ENCODE data around the gene TOR2A. TPM values are rescaled to one million over a fixed set of nuclear protein-coding genes. Genes with fewer than 3 reads are reported as not detected.

The TOR2A gene
- total and polyA plus RNA-seq, 10 donors: 16.8 to 36.5 (median 22.7) TPM

DNA sequence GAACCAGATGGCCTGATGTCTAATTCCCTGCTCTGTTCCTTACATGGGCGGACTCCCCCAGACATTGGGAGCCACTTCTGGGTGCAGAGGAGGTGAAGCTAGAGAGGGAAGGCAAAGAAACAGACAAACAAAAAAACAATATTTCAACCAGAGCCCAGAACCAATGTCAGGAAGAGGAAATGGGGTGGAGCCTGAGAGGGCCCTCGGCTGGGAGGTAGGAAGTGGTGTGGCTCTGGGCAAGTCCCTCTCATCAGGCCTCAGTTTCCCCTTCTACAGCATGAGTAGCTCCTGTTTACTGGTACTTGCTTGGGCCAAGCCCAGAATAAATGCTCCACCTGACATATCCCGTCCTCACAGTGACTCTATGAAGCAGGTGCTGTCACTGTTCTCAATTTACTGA is 32.3 kb upstream of the TOR2A start:
- intact Hi-C loops (cut with DNase I; ENCODE audit: low total_unique reads): no loop called here
- Histone ChIP-seq H3K4me1 (peaks cover 66 to 100% (median 96%) of the 10 kb centered on the region in 6 donors), H3K27me3 (replicated peaks in 1 of 7) (no peaks in the 10 kb centered on the region), H3K4me3 (peak overlapping the region in 6 of 8 donors; percentile 17 to 85 (median 62)), H3K36me3 (peaks cover 0 to 75% (median 21%) of the 10 kb centered on the region in 6 donors), H3K9me3 (no peaks in the 10 kb centered on the region), H3K27ac (peak overlapping the region; percentile 48 to 92 (median 87))
- 39 to 58% (median 42%) methylated on average over 3 of the region's 3 CpGs for WGBS, 5 donors
- DNase-seq: no peak
- peak in 1 of 3 donors; percentile 10 for TF ChIP-seq POLR2AphosphoS5 (IDR thresholded peaks at IDR 0.05)
- TF ChIP-seq POLR2A (IDR thresholded peaks at IDR 0.05): no peak

DNA sequence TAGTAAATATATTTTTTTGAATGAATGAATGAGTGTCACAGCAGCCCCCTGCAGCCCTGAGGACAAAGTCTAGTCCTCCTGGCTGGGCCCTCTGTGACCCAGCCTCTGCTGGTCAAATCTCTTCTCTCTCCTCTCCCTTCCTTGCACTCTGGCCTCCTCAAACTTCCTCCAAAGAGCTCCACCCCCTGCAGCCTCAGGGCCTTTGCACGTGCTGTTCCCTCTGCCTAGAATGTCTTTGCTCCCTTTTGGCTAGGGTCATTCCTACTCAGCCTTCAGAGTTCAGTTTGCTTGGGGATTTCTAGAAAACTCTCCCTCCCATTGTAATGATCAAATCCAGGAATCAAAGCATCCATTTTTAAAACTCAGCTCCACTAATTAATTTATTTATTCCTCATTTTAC is 30.3 kb upstream of the TOR2A start:
- H3K27me3 ChIP-seq (replicated peaks in 1 of 7): no peaks in the 10 kb centered on the region
- H3K4me3 ChIP-seq: no peak overlapping the region
- H3K4me1 ChIP-seq: peaks cover 63 to 100% (median 99%) of the 10 kb centered on the region in 6 donors
- H3K36me3 ChIP-seq: peaks cover 0 to 88% (median 32%) of the 10 kb centered on the region in 6 donors
- peak overlapping the region; percentile 48 to 92 (median 86) for H3K27ac ChIP-seq
- no peak for TF ChIP-seq POLR2AphosphoS5 (IDR thresholded peaks at IDR 0.05)
- TF ChIP-seq POLR2A (IDR thresholded peaks at IDR 0.05): no peak
- TF ChIP-seq CTCF (IDR thresholded peaks at IDR 0.05 in 8 of 11, conservative IDR thresholded peaks at IDR 0.05 in 3 of 11): no peak
- 53 to 89% (median 70%) methylated on average over 1 of the region's 1 CpG for WGBS, 5 donors
- DNase-seq: no peak
- H3K9me3 ChIP-seq: no peaks in the 10 kb centered on the region
- intact Hi-C loops (cut with DNase I; ENCODE audit: low total_unique reads): no loop called here

GRCh38 chr9:127763918-127764384 is 28.9 kb upstream of the TOR2A start:
- H3K36me3 ChIP-seq: peaks cover 0 to 96% (median 45%) of the 10 kb centered on the region in 6 donors
- peak overlapping the region; percentile 44 to 92 (median 84) for H3K27ac ChIP-seq

GRCh38 chr9:127762111-127762676 is 27.1 kb upstream of the TOR2A start:
- peaks cover 43 to 100% (median 80%) of the 10 kb centered on the region in 6 donors for H3K4me1 ChIP-seq
- intact Hi-C loops (cut with DNase I; ENCODE audit: low total_unique reads): no loop called here
- H3K4me3 ChIP-seq: peak overlapping the region in 1 of 8 donors; percentile 48
- H3K27ac ChIP-seq: peak overlapping the region in 7 of 8 donors; percentile 44 to 92 (median 89)
- DNase-seq: peak; percentile 89
- no peaks in the 10 kb centered on the region for H3K9me3 ChIP-seq
- H3K36me3 ChIP-seq: peaks cover 2 to 98% (median 52%) of the 10 kb centered on the region in 6 donors
- TF ChIP-seq POLR2AphosphoS5 (IDR thresholded peaks at IDR 0.05) (peak; percentile 63 to 71 (median 67)), CTCF (IDR thresholded peaks at IDR 0.05 in 8 of 11, conservative IDR thresholded peaks at IDR 0.05 in 3 of 11) (peak in 1 of 11 experiments; percentile 5), POLR2A (IDR thresholded peaks at IDR 0.05) (no peak)
- 34 to 58% (median 46%) methylated on average over 15 to 16 of the region's 16 CpGs for WGBS, 5 donors
- no peaks in the 10 kb centered on the region for H3K27me3 ChIP-seq (replicated peaks in 1 of 7)

More at GRCh38 chr9:127763918-127764384, 28.9 kb upstream of the TOR2A start:
- TF ChIP-seq POLR2AphosphoS5 (IDR thresholded peaks at IDR 0.05) (peak; percentile 77 to 82 (median 79)), POLR2A (IDR thresholded peaks at IDR 0.05) (no peak), CTCF (IDR thresholded peaks at IDR 0.05 in 8 of 11, conservative IDR thresholded peaks at IDR 0.05 in 3 of 11) (peak in 9 of 11 experiments; percentile 41 to 66 (median 56))
- H3K27me3 ChIP-seq (replicated peaks in 1 of 7): no peaks in the 10 kb centered on the region
- H3K4me3 ChIP-seq: peak overlapping the region in 1 of 8 donors; percentile 21
- H3K9me3 ChIP-seq: no peaks in the 10 kb centered on the region
- no peak for DNase-seq
- WGBS, 5 donors: 55 to 65% (median 59%) methylated on average over 7 of the region's 7 CpGs
- intact Hi-C loops (cut with DNase I; ENCODE audit: low total_unique reads): no loop called here
- H3K4me1 ChIP-seq: peaks cover 56 to 100% (median 94%) of the 10 kb centered on the region in 6 donors

All from spleen (tissue), 11 donors.